A549 (cell line): ENCODE measurements around the gene PAN2. TPM values are rescaled to one million over a fixed set of nuclear protein-coding genes. Genes with fewer than 3 reads are reported as not detected.
A peak's percentile ranks its signal among the peaks of the same experiment; 100 is the strongest.

Experiments
- ATAC-seq, 2 experiments: fragments of 200-7000 bp in 1 of 2; fragments of >200 bp in 1 of 2; cut with Nextera tagmentation in 1 of 2; cut with Tn5 transposase in 1 of 2; 3 replicates each; pipeline versions ENCODE4 v1.8.0 to v1.9.1; 2018 to 2020; ENCODE audit warnings: mild to moderate bottlenecking in 1 of 2, moderate library complexity in 1 of 2
- CTCF ChIA-PET: fragments of 300-600 bp; sonication (Branson Sonifier 250); formaldehyde crosslinking; extraction: SDS; loops from one replicate; lab custom pipeline; 2021; ENCODE audit warnings: antibody characterized with exemption, inconsistent platforms; lab: Yijun Ruan, JAX
- POLR2A ChIA-PET: fragments of 350-600 bp; formaldehyde crosslinking; extraction: SDS; loops from one replicate; lab custom pipeline; 2021; ENCODE audit warnings: antibody characterized with exemption, inconsistent platforms; lab: Yijun Ruan, JAX
- DNase-seq, 2 experiments: peaks; one replicate each; pipeline versions ENCODE4 v3.0.0 to v3.0.0-alpha.2; 2011 to 2016; ENCODE audit warnings: low read depth in 1 of 2, low spot score in 1 of 2
- FAIRE-seq: peaks from 2 replicates; lab custom pipeline; 2011; peaks lifted over from hg19 to GRCh38; lab: Jason Lieb, UNC
- H3K27ac ChIP-seq, 2 experiments: fragments of >200 bp; sonication (Bioruptor Twin); formaldehyde crosslinking; 3 replicates each; pipeline ENCODE4 v1.5.1; 2016 to 2017
- H3K4me1 ChIP-seq: fragments of >200 bp; sonication (Bioruptor Twin); formaldehyde crosslinking; 3 replicates; pipeline ENCODE4 v1.6.1; 2016
- H3K4me2 ChIP-seq: fragments of >200 bp; sonication (Bioruptor Twin); formaldehyde crosslinking; 3 replicates; pipeline ENCODE4 v1.6.1; 2016
- H3K4me3 ChIP-seq: fragments of >200 bp; sonication (Bioruptor Twin); formaldehyde crosslinking; 3 replicates; pipeline ENCODE4 v1.5.1; 2016
- H3K9me3 ChIP-seq: fragments of >200 bp; sonication (Bioruptor Twin); formaldehyde crosslinking; 3 replicates; pipeline ENCODE4 v1.6.1; 2016
- ATOH8 ChIP-seq: fragments of 250-450 bp; sonication (Bioruptor Pico); IDR thresholded peaks from 2 replicates; pipeline ENCODE4 v1.5.0; 2020; ENCODE audit warnings: low read depth, mild to moderate bottlenecking, moderate library complexity
- BCL3 ChIP-seq: fragments of >200 bp; sonication (Bioruptor Twin); formaldehyde crosslinking; IDR thresholded peaks from 3 replicates; pipeline ENCODE4 v1.6.1; 2016
- CEBPB ChIP-seq, 2 experiments: fragments of >200 bp in 1 of 2; sonication (Bioruptor Twin) in 1 of 2; formaldehyde crosslinking in 1 of 2; IDR thresholded peaks; 2 replicates each; pipeline ENCODE4 v1.6.1; 2012 to 2016
- CHD4 ChIP-seq: fragments of 200-600 bp; sonication (generic); IDR thresholded peaks from 2 replicates; pipeline ENCODE4 v1.6.1; 2016; ENCODE audit warnings: antibody characterized with exemption, mild to moderate bottlenecking, borderline replicate concordance
- CTCF ChIP-seq: fragments of >200 bp; sonication (Bioruptor Twin); formaldehyde crosslinking; IDR thresholded peaks from 3 replicates; pipeline ENCODE4 v1.5.1; 2016
- E2F6 ChIP-seq: IDR thresholded peaks from 2 replicates; pipeline ENCODE4 v1.6.1; 2012; ENCODE audit warnings: low read depth, borderline replicate concordance
- EHF ChIP-seq: fragments of 250-450 bp; sonication (Bioruptor Pico); IDR thresholded peaks from 2 replicates; pipeline ENCODE4 v1.5.0; 2020; ENCODE audit warnings: mild to moderate bottlenecking
- FOSB ChIP-seq: fragments of 250-450 bp; sonication (Bioruptor Pico); IDR thresholded peaks from 2 replicates; pipeline ENCODE4 v1.5.0; 2020; ENCODE audit warnings: mild to moderate bottlenecking, moderate library complexity
- HES2 ChIP-seq: fragments of >200 bp; sonication (Bioruptor Twin); formaldehyde crosslinking; IDR thresholded peaks from 2 replicates; pipeline ENCODE4 v1.6.1; 2016
- HEYL ChIP-seq: fragments of 250-450 bp; sonication (Bioruptor Pico); IDR thresholded peaks from 2 replicates; pipeline ENCODE4 v1.8.0; 2021; ENCODE audit warnings: mild to moderate bottlenecking, moderate library complexity
- HOXB13 ChIP-seq: fragments of 250-450 bp; sonication (Bioruptor Pico); IDR thresholded peaks from 2 replicates; pipeline ENCODE4 v1.5.0; 2020; ENCODE audit warnings: low read depth, mild to moderate bottlenecking, moderate library complexity
- JUN ChIP-seq, 2 experiments: fragments of >200 bp; sonication (Bioruptor Twin); formaldehyde crosslinking; IDR thresholded peaks; 2 replicates in 1 of 2; 3 replicates in 1 of 2; pipeline ENCODE4 v1.6.1; 2016 to 2017
- MAX ChIP-seq: IDR thresholded peaks from 2 replicates; pipeline ENCODE4 v1.6.1; 2012
- MYC ChIP-seq: IDR thresholded peaks from 2 replicates; pipeline ENCODE4 v1.6.1; 2012; ENCODE audit warnings: mild to moderate bottlenecking, inconsistent platforms, low read length, improper control_type of control experiment, borderline replicate concordance
- NR3C1 ChIP-seq: fragments of >200 bp; sonication (Bioruptor Twin); formaldehyde crosslinking; IDR thresholded peaks from 3 replicates; pipeline ENCODE4 v1.6.1; 2017
- PBX3 ChIP-seq: IDR thresholded peaks from 2 replicates; pipeline ENCODE4 v1.6.1; 2012
- PHF8 ChIP-seq: fragments of 200-600 bp; sonication (generic); IDR thresholded peaks from 2 replicates; pipeline ENCODE4 v1.6.1; 2016; ENCODE audit warnings: low read depth, mild to moderate bottlenecking, antibody characterized with exemption, moderate library complexity, borderline replicate concordance
- POLR2A ChIP-seq: IDR thresholded peaks from 2 replicates; pipeline ENCODE4 v1.6.1; 2012; ENCODE audit warnings: mild to moderate bottlenecking, low read length
- RAD21 ChIP-seq, 2 experiments: fragments of >200 bp in 1 of 2; sonication (Bioruptor Twin) in 1 of 2; formaldehyde crosslinking in 1 of 2; IDR thresholded peaks in 1 of 2; conservative IDR thresholded peaks in 1 of 2; 2 replicates in 1 of 2; 3 replicates in 1 of 2; pipeline ENCODE4 v1.6.1; 2012 to 2018; ENCODE audit warnings: inconsistent platforms in 1 of 2
- USF2 ChIP-seq: fragments of 450-650 bp; IDR thresholded peaks from 2 replicates; pipeline ENCODE4 v1.6.1; 2014; ENCODE audit warnings: antibody characterized with exemption
- ZNF302 ChIP-seq: fragments of 250-450 bp; sonication (Bioruptor Pico); IDR thresholded peaks from 2 replicates; pipeline ENCODE4 v1.9.0; 2021; ENCODE audit warnings: inconsistent platforms, mild to moderate bottlenecking, moderate library complexity
- WGBS: methylation state at CpG from one replicate; pipeline ENCODE4 v1.1.6; 2017; ENCODE audit errors: missing lambda C conversion rate; 5-methylcytosine and 5-hydroxymethylcytosine counted together
- polyA plus RNA-seq, 4 experiments: library from polyadenylated mRNA; depleted of rRNA in 3 of 4; stranded (reverse); fragments of >200 nt; fragmentation: RNase III in 1 of 4; extraction: RNeasy Plus Mini Kit Qiagen cat#74134 plus additional on column Dnase treatment in 1 of 4; gene quantifications; 2 replicates in 3 of 4; 3 replicates in 1 of 4; pipeline ENCODE4 v1.2.3, GENCODE V29; 2011 to 2017

PAN2 gene
- polyA plus RNA-seq, 2 of the 4 experiments (the other 2 are of a cell fraction), result 30.0 to 66.8 TPM

GRCh38 chr12:56300644-56301464 lies 32.9 kb downstream of the PAN2 start:
- peak; percentile 3 to 5; a peak in 4 of 6 replicates for ATAC-seq

GRCh38 chr12:56299853-56300643 lies 33.8 kb downstream of the PAN2 start, which contains the start of gene CS:
Gene CS, minus strand, starts transcription at chr12:56300330. Its CDS starts 129 bp downstream, at chr12:56300201.
- H3K27ac ChIP-seq, result peak within 1 kb of the TSS; percentile 90 to 91
- H3K4me2 ChIP-seq, result peak within 1 kb of the TSS; percentile 78
- peak; percentile 94 to 97 for ATAC-seq
- no peaks in the 10 kb centered on the region for H3K9me3 ChIP-seq
- no peak for FAIRE-seq
- peak within 1 kb of the TSS; percentile 69 for H3K4me3 ChIP-seq
- CTCF ChIA-PET, result interaction anchor here (0.9 to 3.5 kb wide), 6 partner anchors 32 to 110 kb away, joined by 3 to 13 read pairs (median 4); partner anchors contain the start of genes ANKRD52, COQ10A and SMARCC2
- POLR2A ChIA-PET, result interaction anchor here (0.6 to 2.9 kb wide), 6 partner anchors 8 to 124 kb away, joined by 3 to 11 read pairs (median 3); partner anchors contain the start of genes ANKRD52, CNPY2 and RNF41
- under 1% methylated on average over 34 of the region's 63 CpGs for WGBS
- peaks cover 23% of the 10 kb centered on the region; the same call in 2 of the 3 replicates for H3K4me1 ChIP-seq
- DNase-seq, result peak; percentile 94 to 98
- TF ChIP-seq NR3C1, result no peak
- peak; percentile 42 for TF ChIP-seq POLR2A
- no peak for TF ChIP-seq CHD4
- TF ChIP-seq ZNF302 (CRISPR knock-in tag), result no peak
- peak; percentile 73; the same call in 2 of the 3 replicates for TF ChIP-seq BCL3
- TF ChIP-seq FOSB, result no peak
- TF ChIP-seq RAD21 (conservative IDR thresholded peaks at IDR 0.05 in 1 of 2, IDR thresholded peaks at IDR 0.05 in 1 of 2), result no peak
- TF ChIP-seq MYC, result 0 out of 2 replicates have a peak, but pooled peaks have one; percentile 52
- TF ChIP-seq JUN (IDR thresholded peaks at IDR 0.05), result peak; percentile 68 to 77; a peak in 3 of 5 replicates
- peak; percentile 96 for TF ChIP-seq MAX
- TF ChIP-seq E2F6, result peak; percentile 53
- TF ChIP-seq PHF8, result 0 out of 2 replicates have a peak, but pooled peaks have one; percentile 43
- peak; percentile 45; the same call in 1 of the 2 replicates for TF ChIP-seq PBX3

More at GRCh38 chr12:56300644-56301464, 32.9 kb downstream of the PAN2 start:
- no peak for TF ChIP-seq ATOH8 (CRISPR knock-in tag)
- no peak for TF ChIP-seq USF2
- no peak for TF ChIP-seq HES2
- TF ChIP-seq CEBPB (IDR thresholded peaks at IDR 0.05), result no peak
- TF ChIP-seq HOXB13 (CRISPR knock-in tag), result 0 out of 2 replicates have a peak, but pooled peaks have one; percentile 44
- 0 out of 2 replicates have a peak, but pooled peaks have one; percentile 68 for TF ChIP-seq FOSB
- TF ChIP-seq EHF (CRISPR knock-in tag), result peak; percentile 68; the same call in 1 of the 2 replicates
- no peak for TF ChIP-seq HEYL (CRISPR knock-in tag)
- no peak for TF ChIP-seq CTCF
- ChIA-PET POLR2A (interaction anchor here (0.6 to 2.9 kb wide), 3 partner anchors 15 to 245 kb away, joined by 3 to 11 read pairs (median 9); partner anchors contain the start of gene CNPY2), CTCF (interaction anchor here (1.1 kb wide), 2 partner anchors 31 to 91 kb away, joined by 3 to 4 read pairs; no protein-coding TSS in a partner anchor)
- FAIRE-seq (no peak), DNase-seq (no peak)
- Histone ChIP-seq H3K27ac (peak overlapping the region; percentile 68 to 90), H3K9me3 (no peaks in the 10 kb centered on the region), H3K4me2 (peak overlapping the region; percentile 78), H3K4me1 (peaks cover 23% of the 10 kb centered on the region; the same call in 2 of the 3 replicates), H3K4me3 (peak overlapping the region; percentile 69)
- WGBS, result 70% methylated on average over 21 of the region's 21 CpGs
